ENCODE results near the gene OXLD1. TPM values are rescaled to one million over a fixed set of nuclear protein-coding genes. Genes with fewer than 3 reads are reported as not detected.

OXLD1 gene
- total and polyA plus RNA-seq, 2 experiments from 2014 or later: 48.5 to 49.3 TPM

DNA sequence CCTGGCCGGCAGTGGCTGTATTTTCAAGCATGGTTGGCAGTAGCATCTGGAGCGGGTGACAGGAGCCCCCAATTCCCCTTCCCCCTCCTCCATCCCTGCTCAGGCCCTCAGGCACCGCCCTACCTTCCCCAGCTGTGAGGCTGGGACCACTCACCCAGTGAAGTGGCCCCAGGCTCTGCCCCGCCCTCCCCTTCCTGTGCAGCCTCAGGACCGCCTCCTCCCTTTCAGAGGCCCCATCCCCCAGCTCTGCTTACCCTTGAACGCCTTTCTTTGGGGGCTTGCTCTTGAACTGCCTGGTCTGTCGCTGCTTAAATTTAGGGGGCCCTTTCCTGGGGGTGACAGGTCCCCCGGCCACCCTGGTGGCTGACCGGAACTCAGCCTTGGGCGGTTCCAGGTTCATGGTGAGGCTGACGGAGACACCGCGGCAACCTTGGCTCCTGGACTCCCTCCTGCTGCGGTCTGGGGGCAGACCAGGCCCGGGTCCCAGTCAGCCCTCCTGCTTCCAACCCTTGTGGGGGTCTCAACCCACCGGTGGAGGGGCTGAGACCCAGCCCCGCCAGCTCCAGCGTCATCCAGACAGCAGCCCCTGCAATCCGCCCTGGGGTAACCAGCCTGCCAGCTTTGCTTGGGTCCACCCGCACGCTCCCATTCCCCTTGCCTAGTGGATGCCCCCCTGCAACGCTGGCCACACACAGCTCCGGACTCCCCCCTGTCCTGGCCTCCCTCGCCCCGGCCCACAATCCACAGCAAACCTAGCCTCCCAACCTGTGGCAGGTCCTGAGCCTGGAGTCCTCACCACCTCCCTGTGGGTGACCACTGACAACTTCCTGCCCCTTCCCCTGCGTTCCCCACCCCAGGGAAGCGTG, 13.3 kb downstream of the OXLD1 start:
- in situ Hi-C loops (cut with MboI): loop anchor here (10.0 kb wide), 1 partner anchor 58 kb away; no protein-coding TSS in a partner anchor

GRCh38 chr17:81651692-81652091, 14.7 kb downstream of the OXLD1 start:
- 55% methylated on average over 10 of the region's 10 CpGs for WGBS, 2 experiments (ENCODE audit: low coverage in 1 of 2, low lambda C conversion rate in 2 of 2, missing lambda C conversion rate in 2 of 2)
- Histone ChIP-seq H3K4me2 (ENCODE audit: unreplicated experiment) (no peak overlapping the region), H2AFZ (no peak overlapping the region), H3K27ac (no peak overlapping the region), H3K9me2 (ENCODE audit: insufficient read depth) (no peaks in the 10 kb centered on the region), H3K4me1 (ENCODE audit: insufficient read depth) (0 out of 2 replicates have a peak, but pooled peaks cover 3% of the 10 kb centered on the region), H3K4me3 (no peak overlapping the region), H3K36me3 (ENCODE audit: low read depth) (no peaks in the 10 kb centered on the region), H4K20me1 (ENCODE audit: insufficient read depth) (no peaks in the 10 kb centered on the region), H3K9me3 (ENCODE audit: low read depth) (no peaks in the 10 kb centered on the region), H3K27me3 (replicated peaks; ENCODE audit: insufficient read depth) (peaks cover 15% of the 10 kb centered on the region; the same call in 1 of the 2 replicates), H3F3A (ENCODE audit: insufficient read depth) (no peaks in the 10 kb centered on the region), H3K79me2 (ENCODE audit: insufficient read depth) (no peaks in the 10 kb centered on the region), H3K9ac (no peak overlapping the region; the same call in 1 of the 2 replicates)
- TF ChIP-seq EZH2phosphoT487 (IDR thresholded peaks at IDR 0.05; ENCODE audit: insufficient read depth, low read depth): no peak
- no peak for TF ChIP-seq EZH2 (IDR thresholded peaks at IDR 0.05; ENCODE audit: insufficient read depth, poor library complexity, severe bottlenecking)
- DNase-seq: peak; percentile 90
- in situ Hi-C loops (cut with MboI): loop anchor here (10.0 kb wide), 1 partner anchor 57 kb away; no protein-coding TSS in a partner anchor

More for the DNA sequence above, 13.3 kb downstream of the OXLD1 start:
- no peak overlapping the region for H2AFZ ChIP-seq
- no peak overlapping the region for H3K4me2 ChIP-seq (ENCODE audit: unreplicated experiment)
- no peaks in the 10 kb centered on the region for H3K36me3 ChIP-seq (ENCODE audit: low read depth)
- no peak overlapping the region for H3K27ac ChIP-seq
- no peak overlapping the region for H3K4me3 ChIP-seq
- no peaks in the 10 kb centered on the region for H3K9me3 ChIP-seq (ENCODE audit: low read depth)
- no peaks in the 10 kb centered on the region for H3K79me2 ChIP-seq (ENCODE audit: insufficient read depth)
- H3K4me1 ChIP-seq (ENCODE audit: insufficient read depth): 0 out of 2 replicates have a peak, but pooled peaks cover 3% of the 10 kb centered on the region
- WGBS, 2 experiments (ENCODE audit: low coverage in 1 of 2, low lambda C conversion rate in 2 of 2, missing lambda C conversion rate in 2 of 2): 51 to 53% methylated on average over 23 to 27 of the region's 27 CpGs
- no peak for DNase-seq
- H4K20me1 ChIP-seq (ENCODE audit: insufficient read depth): no peaks in the 10 kb centered on the region
- H3F3A ChIP-seq (ENCODE audit: insufficient read depth): no peaks in the 10 kb centered on the region
- H3K27me3 ChIP-seq (replicated peaks; ENCODE audit: insufficient read depth): peaks cover 7% of the 10 kb centered on the region; the same call in 1 of the 2 replicates
- no peaks in the 10 kb centered on the region for H3K9me2 ChIP-seq (ENCODE audit: insufficient read depth)
- no peak for TF ChIP-seq EZH2 (IDR thresholded peaks at IDR 0.05; ENCODE audit: insufficient read depth, poor library complexity, severe bottlenecking)
- no peak overlapping the region for H3K9ac ChIP-seq

GRCh38 chr17:81650951-81651350, 15.5 kb downstream of the OXLD1 start:
- H3K27me3 ChIP-seq (replicated peaks; ENCODE audit: insufficient read depth): peaks cover 15% of the 10 kb centered on the region; the same call in 1 of the 2 replicates
- no peak overlapping the region for H3K9ac ChIP-seq
- H3K36me3 ChIP-seq (ENCODE audit: low read depth): no peaks in the 10 kb centered on the region
- no peaks in the 10 kb centered on the region for H3K79me2 ChIP-seq (ENCODE audit: insufficient read depth)
- no peak for TF ChIP-seq EZH2phosphoT487 (IDR thresholded peaks at IDR 0.05; ENCODE audit: insufficient read depth, low read depth)
- TF ChIP-seq EZH2 (IDR thresholded peaks at IDR 0.05; ENCODE audit: insufficient read depth, poor library complexity, severe bottlenecking): no peak
- no peaks in the 10 kb centered on the region for H3K9me3 ChIP-seq (ENCODE audit: low read depth)
- no peak overlapping the region for H3K4me2 ChIP-seq (ENCODE audit: unreplicated experiment)
- no peak for DNase-seq
- 0 out of 2 replicates have a peak, but pooled peaks cover 3% of the 10 kb centered on the region for H3K4me1 ChIP-seq (ENCODE audit: insufficient read depth)
- H4K20me1 ChIP-seq (ENCODE audit: insufficient read depth): no peaks in the 10 kb centered on the region
- H3K9me2 ChIP-seq (ENCODE audit: insufficient read depth): no peaks in the 10 kb centered on the region
- H2AFZ ChIP-seq: no peak overlapping the region
- no peak overlapping the region for H3K27ac ChIP-seq
- H3F3A ChIP-seq (ENCODE audit: insufficient read depth): no peaks in the 10 kb centered on the region
- in situ Hi-C loops (cut with MboI): loop anchor here (10.0 kb wide), 1 partner anchor 56 kb away; no protein-coding TSS in a partner anchor
- 52 to 69% methylated on average over 7 to 9 of the region's 9 CpGs for WGBS, 2 experiments (ENCODE audit: low coverage in 1 of 2, low lambda C conversion rate in 2 of 2, missing lambda C conversion rate in 2 of 2)
- H3K4me3 ChIP-seq: no peak overlapping the region

GRCh38 chr17:81648707-81649085, 17.7 kb downstream of the OXLD1 start:
- Histone ChIP-seq H3K4me2 (ENCODE audit: unreplicated experiment) (no peak overlapping the region), H3K4me1 (ENCODE audit: insufficient read depth) (0 out of 2 replicates have a peak, but pooled peaks cover 3% of the 10 kb centered on the region), H3K9me3 (ENCODE audit: low read depth) (no peaks in the 10 kb centered on the region), H3K9me2 (ENCODE audit: insufficient read depth) (no peaks in the 10 kb centered on the region), H3K4me3 (no peak overlapping the region), H3F3A (ENCODE audit: insufficient read depth) (no peaks in the 10 kb centered on the region), H3K79me2 (ENCODE audit: insufficient read depth) (no peaks in the 10 kb centered on the region), H3K9ac (no peak overlapping the region), H4K20me1 (ENCODE audit: insufficient read depth) (no peaks in the 10 kb centered on the region), H3K27ac (no peak overlapping the region), H3K36me3 (ENCODE audit: low read depth) (no peaks in the 10 kb centered on the region), H2AFZ (no peak overlapping the region), H3K27me3 (replicated peaks; ENCODE audit: insufficient read depth) (peaks cover 15% of the 10 kb centered on the region; the same call in 1 of the 2 replicates)
- no peak for DNase-seq
- TF ChIP-seq EZH2 (IDR thresholded peaks at IDR 0.05; ENCODE audit: insufficient read depth, poor library complexity, severe bottlenecking): no peak
- TF ChIP-seq EZH2phosphoT487 (IDR thresholded peaks at IDR 0.05; ENCODE audit: insufficient read depth, low read depth): no peak
- WGBS, 2 experiments (ENCODE audit: low coverage in 1 of 2, low lambda C conversion rate in 2 of 2, missing lambda C conversion rate in 2 of 2): 71 to 84% methylated on average over 14 of the region's 14 CpGs
- in situ Hi-C loops (cut with MboI): no loop called here
